HepG2 (cell line): ENCODE measurements around the gene MYO18A. TPM values are rescaled to one million over a fixed set of nuclear protein-coding genes. Genes with fewer than 3 reads are reported as not detected.

Experiments
- ATAC-seq: fragments of 200-7000 bp; cut with Tn5 transposase; 3 replicates; pipeline ENCODE4 v1.9.1; 2020; ENCODE audit warnings: mild to moderate bottlenecking, moderate library complexity
- BruUV-seq: library from RNA; stranded (reverse); fragments of 400-500 nt; replicated peaks from 2 replicates; lab custom pipeline; 2021; lab: Mats Ljungman, UMichigan
- CTCF ChIA-PET: fragments of 300-600 bp; formaldehyde crosslinking; extraction: SDS; loops from one replicate; lab custom pipeline; 2021; ENCODE audit warnings: low total read pairs, inconsistent platforms, low intra/inter-chr PET ratio; lab: Yijun Ruan, JAX
- POLR2A ChIA-PET: fragments of 350-600 bp; sonication (Branson Sonifier 250); formaldehyde crosslinking; loops from one replicate; lab custom pipeline; 2020; ENCODE audit warnings: antibody characterized with exemption, inconsistent platforms; lab: Yijun Ruan, JAX
- DNase-seq: peaks from one replicate; pipeline ENCODE4 v3.0.0-alpha.2; 2015; ENCODE audit warnings: low spot score
- FAIRE-seq: peaks from 3 replicates; lab custom pipeline; 2011; peaks lifted over from hg19 to GRCh38; lab: Jason Lieb, UNC
- H2AFZ ChIP-seq: one replicate; pipeline ENCODE4 v1.6.1; 2011; ENCODE audit warnings: low read length, inconsistent platforms
- H3K27ac ChIP-seq: fragments of 300-600 bp; 3 replicates; pipeline ENCODE4 v1.8.0; 2011; ENCODE audit warnings: mixed run types, mild to moderate bottlenecking, mixed read lengths, low read length, inconsistent platforms; ENCODE audit not compliant: insufficient read depth; ENCODE audit errors: extremely low read length
- H3K27me3 ChIP-seq, 2 experiments: fragments of 200-600 bp in 1 of 2; 2 replicates in 1 of 2; 3 replicates in 1 of 2; pipeline versions ENCODE4 v1.6.0 to v1.8.0; 2011; ENCODE audit warnings: low read length in 2 of 2, mild to moderate bottlenecking in 2 of 2, moderate library complexity in 2 of 2, inconsistent platforms in 1 of 2; ENCODE audit not compliant: insufficient read depth in 2 of 2, control insufficient read depth in 1 of 2
- H3K36me3 ChIP-seq, 2 experiments: fragments of 200-600 bp in 1 of 2; replicated peaks in 1 of 2; 2 replicates in 1 of 2; 3 replicates in 1 of 2; pipeline versions ENCODE4 v1.5.1 to v1.8.0; 2011; ENCODE audit warnings: low read length in 2 of 2, inconsistent platforms in 1 of 2; ENCODE audit not compliant: insufficient read depth in 2 of 2, control insufficient read depth in 1 of 2
- H3K4me1 ChIP-seq: 2 replicates; pipeline ENCODE4 v1.5.1; 2012; ENCODE audit warnings: low read length, inconsistent platforms; ENCODE audit not compliant: insufficient read depth
- H3K4me2 ChIP-seq: 2 replicates; pipeline ENCODE4 v1.6.0; 2011; ENCODE audit warnings: low read depth, low read length, inconsistent platforms
- H3K4me3 ChIP-seq, 3 experiments: fragments of 200-600 bp in 1 of 3; sonication (generic), shearing (Covaris generic) in 1 of 3; replicated peaks in 1 of 3; 2 replicates each; pipeline ENCODE4 v1.5.1; 2011 to 2016; ENCODE audit warnings: low read length in 3 of 3, inconsistent platforms in 2 of 3, low read depth in 2 of 3, mild to moderate bottlenecking in 2 of 3, control low read depth in 1 of 3, mixed read lengths in 1 of 3; ENCODE audit not compliant: insufficient read depth in 1 of 3
- H3K79me2 ChIP-seq: one replicate; pipeline ENCODE4 v1.6.1; 2011; ENCODE audit warnings: low read length, inconsistent platforms; ENCODE audit not compliant: insufficient read depth
- H3K9ac ChIP-seq: 2 replicates; pipeline ENCODE4 v1.6.0; 2011; ENCODE audit warnings: mild to moderate bottlenecking, low read depth, low read length, inconsistent platforms; ENCODE audit not compliant: insufficient read depth
- H3K9me3 ChIP-seq: 2 replicates; pipeline ENCODE4 v1.5.1; 2012; ENCODE audit warnings: mild to moderate bottlenecking, low read length
- H4K20me1 ChIP-seq: 2 replicates; pipeline ENCODE4 v1.6.0; 2011; ENCODE audit warnings: inconsistent platforms, mild to moderate bottlenecking, low read length, moderate library complexity; ENCODE audit not compliant: insufficient read depth
- AGO2 ChIP-seq: fragments of 200-400 bp; formaldehyde crosslinking; optimal IDR thresholded peaks from 2 replicates; pipeline ENCODE3; 2017; ENCODE audit warnings: mild to moderate bottlenecking, low read depth, low read length, moderate library complexity
- ELF4 ChIP-seq: sonication (generic); formaldehyde crosslinking; IDR thresholded peaks from 2 replicates; pipeline ENCODE4 v1.5.0; 2020; ENCODE audit warnings: missing genetic modification reagents, mild to moderate bottlenecking, moderate library complexity, borderline replicate concordance
- HNF4A ChIP-seq: sonication (generic); formaldehyde crosslinking; IDR thresholded peaks from 2 replicates; pipeline ENCODE4 v1.4.0; 2020; ENCODE audit warnings: missing genetic modification reagents
- RFX5 ChIP-seq: IDR thresholded peaks from 2 replicates; pipeline ENCODE4 v1.6.1; 2011; ENCODE audit warnings: low read depth, low read length, improper control_type of control experiment
- ZNF451 ChIP-seq: sonication (generic); formaldehyde crosslinking; IDR thresholded peaks from 2 replicates; pipeline ENCODE4 v1.5.0; 2020; ENCODE audit warnings: mild to moderate bottlenecking, missing genetic modification reagents
- WGBS: methylation state at CpG from one replicate; pipeline ENCODE4 v1.1.6; 2017; ENCODE audit warnings: low lambda C conversion rate; 5-methylcytosine and 5-hydroxymethylcytosine counted together
- in situ Hi-C: cut with HindIII; loops from 2 replicates; pipeline ENCODE4 v1.10.0; 2017; ENCODE audit warnings: low pct_unique_long_range_greater_than_20kb; ENCODE audit not compliant: extremely low pct_ligation_motif_present
- intact Hi-C: fragments of 100-400 bp; cut with micrococcal nuclease; formaldehyde crosslinking; loops from one replicate; pipeline ENCODE4 v1.10.0; 2022; ENCODE audit not compliant: unreplicated experiment
- polyA plus RNA-seq, 8 experiments: library from polyadenylated mRNA; depleted of rRNA in 3 of 8; stranded (reverse) in 7 of 8; unstranded in 1 of 8; fragments of >200 nt; fragmentation: Illumina TruSeq in 4 of 8; extraction: Trizol in 4 of 8; gene quantifications; 2 replicates each; pipeline versions ENCODE4 v1.2.1 to v1.2.3, GENCODE V29; 2011 to 2016; ENCODE audit warnings: low read depth in 4 of 8, missing spikeins in 1 of 8, mixed read lengths in 1 of 8; ENCODE audit not compliant: insufficient read depth in 1 of 8
- total RNA-seq, 5 experiments: library from RNA; depleted of rRNA; stranded (reverse); fragments of >200 nt; fragmentation: Illumina TruSeq; extraction: Trizol; gene quantifications; 2 replicates each; pipeline ENCODE4 v1.2.3, GENCODE V29; 2016; ENCODE audit warnings: low read depth in 1 of 5
- TF ChIP-seq, protein P1 (sequence below): IDR thresholded peaks from 2 replicates; pipeline ENCODE4 v1.6.1; 2016; ENCODE audit warnings: missing compliant biosample characterization, missing genetic modification reagents, borderline replicate concordance
- TF ChIP-seq, protein P2 (sequence below): sonication (generic); IDR thresholded peaks from 2 replicates; pipeline ENCODE4 v1.6.1; 2016; ENCODE audit warnings: low read depth, borderline replicate concordance

Gene MYO18A
- total and polyA plus RNA-seq, 2 of the 13 experiments (the other 11 are each of a cell fraction or from before 2014, with no cell fraction given) = 16.8 to 24.8 TPM

DNA sequence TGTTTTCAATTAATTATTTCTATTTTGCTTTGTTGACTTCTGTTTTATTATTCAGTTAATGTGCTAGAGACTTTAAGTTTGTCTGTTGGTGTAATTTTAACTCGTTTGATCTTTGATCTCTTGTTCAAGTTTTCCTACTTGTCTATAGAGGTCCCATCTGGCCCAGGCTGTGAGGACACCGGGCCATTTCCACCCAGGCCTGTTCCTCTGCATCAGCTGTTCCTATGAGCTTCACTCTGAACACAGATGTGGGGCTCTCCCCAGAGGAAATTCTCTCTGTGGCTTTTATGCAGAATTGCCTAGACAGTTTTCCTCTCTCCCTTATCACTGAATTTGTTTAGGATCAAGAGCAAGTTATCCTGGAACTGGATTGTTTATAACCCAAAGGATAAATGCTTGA is 44.7 kb downstream of the MYO18A start:
- Histone ChIP-seq H4K20me1 (peaks cover 33% of the 10 kb centered on the region; the same call in 1 of the 2 replicates), H3K36me3 (peaks cover 7 to 16% of the 10 kb centered on the region in 2 experiments), H2AFZ (no peak overlapping the region), H3K9me3 (no peaks in the 10 kb centered on the region), H3K79me2 (peaks cover 4% of the 10 kb centered on the region), H3K4me2 (no peak overlapping the region), H3K4me1 (peaks cover 29% of the 10 kb centered on the region), H3K4me3 (no peak overlapping the region), H3K27ac (no peak overlapping the region), H3K9ac (no peak overlapping the region), H3K27me3 (no peaks in the 10 kb centered on the region)
- in situ Hi-C loops (no loop called here), intact Hi-C loops (no loop called here)
- WGBS = 14% methylated on average over 2 of the region's 2 CpGs
- ATAC-seq (no peak), DNase-seq (no peak), FAIRE-seq (peak; percentile 60)
- BruUV-seq = no TSS peak
- CTCF ChIA-PET = no interaction called here
- POLR2A ChIA-PET = no interaction called here
- TF ChIP-seq ELF4 (CRISPR knock-in tag) (no peak), HNF4A (CRISPR knock-in tag) (peak; percentile 40; the same call in 1 of the 2 replicates), RFX5 (peak; percentile 55; the same call in 1 of the 2 replicates), ZNF451 (CRISPR knock-in tag) (no peak), AGO2 (no peak)
- TF ChIP-seq, protein P1, sequence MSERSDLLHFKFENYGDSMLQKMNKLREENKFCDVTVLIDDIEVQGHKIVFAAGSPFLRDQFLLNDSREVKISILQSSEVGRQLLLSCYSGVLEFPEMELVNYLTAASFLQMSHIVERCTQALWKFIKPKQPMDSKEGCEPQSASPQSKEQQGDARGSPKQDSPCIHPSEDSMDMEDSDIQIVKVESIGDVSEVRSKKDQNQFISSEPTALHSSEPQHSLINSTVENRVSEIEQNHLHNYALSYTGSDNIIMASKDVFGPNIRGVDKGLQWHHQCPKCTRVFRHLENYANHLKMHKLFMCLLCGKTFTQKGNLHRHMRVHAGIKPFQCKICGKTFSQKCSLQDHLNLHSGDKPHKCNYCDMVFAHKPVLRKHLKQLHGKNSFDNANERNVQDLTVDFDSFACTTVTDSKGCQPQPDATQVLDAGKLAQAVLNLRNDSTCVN (CRISPR knock-in tag) = no peak
- TF ChIP-seq, protein P2, sequence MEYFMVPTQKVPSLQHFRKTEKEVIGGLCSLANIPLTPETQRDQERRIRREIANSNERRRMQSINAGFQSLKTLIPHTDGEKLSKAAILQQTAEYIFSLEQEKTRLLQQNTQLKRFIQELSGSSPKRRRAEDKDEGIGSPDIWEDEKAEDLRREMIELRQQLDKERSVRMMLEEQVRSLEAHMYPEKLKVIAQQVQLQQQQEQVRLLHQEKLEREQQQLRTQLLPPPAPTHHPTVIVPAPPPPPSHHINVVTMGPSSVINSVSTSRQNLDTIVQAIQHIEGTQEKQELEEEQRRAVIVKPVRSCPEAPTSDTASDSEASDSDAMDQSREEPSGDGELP = peak; percentile 53; the same call in 1 of the 2 replicates
